CD4-positive, alpha-beta T cell (primary cell): Measurements from ENCODE around the gene HCCS. TPM values are rescaled to one million over a fixed set of nuclear protein-coding genes. Genes with fewer than 3 reads are reported as not detected.

Experiments
- ATAC-seq: fragments of 200-7000 bp; cut with Tn5 transposase; one replicate; pipeline ENCODE4 v1.10.0; 2022; ENCODE audit warnings: mild to moderate bottlenecking; ENCODE audit not compliant: poor library complexity
- CTCF ChIA-PET: fragments of 350-600 bp; sonication (Branson Sonifier 250); formaldehyde crosslinking; loops from one replicate; lab custom pipeline; 2021; ENCODE audit warnings: antibody characterized with exemption, inconsistent platforms; lab: Charles Lee
- POLR2A ChIA-PET: fragments of 350-600 bp; sonication (Branson Sonifier 250); formaldehyde crosslinking; loops from one replicate; lab custom pipeline; 2021; ENCODE audit warnings: antibody characterized with exemption, inconsistent platforms; lab: Charles Lee
- DNase-seq, 14 experiments: peaks; one replicate each; pipeline ENCODE4 v3.0.0-alpha.2; 2013 to 2020; ENCODE audit warnings: mixed read lengths in 2 of 14
- H3K27ac ChIP-seq, 2 donors: one replicate each; pipeline versions ENCODE4 v1.5.1 to v1.7.0; 2013; ENCODE audit warnings: low read length in 2 of 2, low read depth in 1 of 2, mild to moderate bottlenecking in 1 of 2
- H3K27me3 ChIP-seq, 2 experiments: 1 replicate in 1 of 2; 2 replicates in 1 of 2; pipeline versions ENCODE4 v1.6.1 to v1.7.0; 2013; ENCODE audit warnings: low read length in 2 of 2, control low read depth in 1 of 2, mild to moderate bottlenecking in 1 of 2, moderate library complexity in 1 of 2; ENCODE audit not compliant: insufficient read depth in 2 of 2, control insufficient read depth in 1 of 2
- H3K36me3 ChIP-seq: one replicate; pipeline ENCODE4 v1.6.1; 2013; ENCODE audit warnings: low read length, control low read depth; ENCODE audit not compliant: insufficient read depth
- H3K4me1 ChIP-seq: one replicate; pipeline ENCODE4 v1.6.1; 2013; ENCODE audit warnings: low read length, control low read depth; ENCODE audit not compliant: insufficient read depth
- H3K4me3 ChIP-seq: one replicate; pipeline ENCODE4 v1.5.1; 2013; ENCODE audit warnings: mild to moderate bottlenecking, low read length, moderate library complexity
- H3K9me3 ChIP-seq, 2 experiments: 1 replicate in 1 of 2; 2 replicates in 1 of 2; pipeline versions ENCODE4 v1.6.1 to v1.7.0; 2013; ENCODE audit warnings: low read length in 2 of 2, mild to moderate bottlenecking in 2 of 2, control low read depth in 1 of 2, moderate library complexity in 1 of 2; ENCODE audit not compliant: control insufficient read depth in 1 of 2, insufficient read depth in 1 of 2
- H3K27ac Mint-ChIP-seq: one replicate; pipeline ENCODE4 v1.8.0; 2020; ENCODE audit warnings: mixed read lengths
- H3K27me3 Mint-ChIP-seq: one replicate; pipeline ENCODE4 v1.8.0; 2021; ENCODE audit warnings: mixed read lengths
- H3K36me3 Mint-ChIP-seq: one replicate; pipeline ENCODE4 v1.8.0; 2021; ENCODE audit warnings: low read depth, mixed read lengths
- H3K4me1 Mint-ChIP-seq: one replicate; pipeline ENCODE4 v1.8.0; 2021; ENCODE audit warnings: low read depth, mixed read lengths
- H3K4me3 Mint-ChIP-seq: one replicate; pipeline ENCODE4 v1.8.0; 2020; ENCODE audit warnings: mild to moderate bottlenecking, mixed read lengths
- H3K9me3 Mint-ChIP-seq: one replicate; pipeline ENCODE4 v1.8.0; 2020; ENCODE audit warnings: mixed read lengths
- CTCF ChIP-seq: fragments of 200-600 bp; IDR thresholded peaks from one replicate; pipeline ENCODE4 v1.8.0; 2022; ENCODE audit warnings: antibody characterized with exemption, mild to moderate bottlenecking
- intact Hi-C, 2 experiments: fragments of 100-400 bp; cut with DNase I in 1 of 2; cut with micrococcal nuclease in 1 of 2; formaldehyde crosslinking; loops; one replicate each; pipeline versions ENCODE4 v1.15.1 to v1.9.0; 2023 to 2025; cut with DNase I, micrococcal nuclease
- total RNA-seq, 174 experiments: library from RNA in 2 of 174; stranded (reverse) in 2 of 174; gene quantifications; one replicate each; pipeline ENCODE4 v1.2.3 and lab custom pipeline; 2021 to 2026

HCCS gene
- total RNA-seq, 2 experiments from 2014 or later: 7.3 to 7.7 TPM

- no peak for DNase-seq
- Histone ChIP-seq H3K36me3 (no peaks in the 10 kb centered on the region), H3K27ac (no peak overlapping the region), H3K4me1 (no peaks in the 10 kb centered on the region), H3K4me3 (no peak overlapping the region), H3K9me3 (no peaks in the 10 kb centered on the region), H3K27me3 (no peaks in the 10 kb centered on the region)
- no peak overlapping the region for H3K4me3 Mint-ChIP-seq
- no peak for ATAC-seq
- intact Hi-C loops: no loop called here
- no peak overlapping the region for H3K27ac Mint-ChIP-seq
- CTCF ChIA-PET: no interaction called here
- no peaks in the 10 kb centered on the region for H3K9me3 Mint-ChIP-seq
- TF ChIP-seq CTCF: no peak
- no peaks in the 10 kb centered on the region for H3K27me3 Mint-ChIP-seq
- no peaks in the 10 kb centered on the region for H3K36me3 Mint-ChIP-seq
- H3K4me1 Mint-ChIP-seq: no peaks in the 10 kb centered on the region
- POLR2A ChIA-PET: no interaction called here
Measured at GRCh38 chrX:11130136-11130535, 19.0 kb downstream of the HCCS start.

- Mint-ChIP-seq H3K36me3 (no peaks in the 10 kb centered on the region), H3K4me3 (no peak overlapping the region), H3K27ac (no peak overlapping the region), H3K4me1 (no peaks in the 10 kb centered on the region), H3K27me3 (no peaks in the 10 kb centered on the region), H3K9me3 (no peaks in the 10 kb centered on the region)
- ChIA-PET POLR2A (no interaction called here), CTCF (no interaction called here)
- H3K4me1 ChIP-seq: no peaks in the 10 kb centered on the region
- intact Hi-C loops: no loop called here
- no peaks in the 10 kb centered on the region for H3K9me3 ChIP-seq
- no peaks in the 10 kb centered on the region for H3K27me3 ChIP-seq
- H3K4me3 ChIP-seq: no peak overlapping the region
- DNase-seq: no peak
- TF ChIP-seq CTCF: no peak
- ATAC-seq: no peak
- H3K36me3 ChIP-seq: no peaks in the 10 kb centered on the region
- H3K27ac ChIP-seq: no peak overlapping the region
Measured at GRCh38 chrX:11131146-11131545, 20.0 kb downstream of the HCCS start.

- Histone ChIP-seq H3K27ac (no peak overlapping the region), H3K4me3 (no peak overlapping the region), H3K9me3 (no peaks in the 10 kb centered on the region), H3K27me3 (peaks cover 0 to 2% of the 10 kb centered on the region in 2 experiments), H3K4me1 (no peaks in the 10 kb centered on the region), H3K36me3 (no peaks in the 10 kb centered on the region)
- no peak for ATAC-seq
- Mint-ChIP-seq H3K27me3 (peaks cover 15% of the 10 kb centered on the region), H3K27ac (no peak overlapping the region), H3K4me3 (no peak overlapping the region), H3K9me3 (no peaks in the 10 kb centered on the region), H3K4me1 (no peaks in the 10 kb centered on the region), H3K36me3 (no peaks in the 10 kb centered on the region)
- ChIA-PET POLR2A (no interaction called here), CTCF (no interaction called here)
- intact Hi-C loops: no loop called here
- TF ChIP-seq CTCF: no peak
- DNase-seq: no peak
Measured at GRCh38 chrX:11135564-11136185, 24.5 kb downstream of the HCCS start.
